GM18909 (cell line): Measurements from ENCODE around the gene NTN3.
"Not testable (repeated sequence)": the region's sequence is repeated elsewhere in the genome, so short reads cannot be mapped to it uniquely, and the experiment has no call there.

Experiments
- ATAC-seq: cut with Tn5 transposase; IDR thresholded peaks from one replicate; pipeline ENCODE4 v1.9.1; 2021; ENCODE audit warnings: mild to moderate bottlenecking; ENCODE audit not compliant: unreplicated experiment, poor library complexity

Gene NTN3

GRCh38 chr16:2471016-2471652 is at the start of gene NTN3:
Gene NTN3 (plus strand): TSS chr16:2471297. CDS start chr16:2471702, 405 bp downstream.
- no peak for ATAC-seq

GRCh38 chr16:2422123-2422867 is 48.8 kb upstream of the NTN3 start:
- no peak for ATAC-seq

- no peak for ATAC-seq
Observed at GRCh38 chr16:2424061-2425007, 46.8 kb upstream of the NTN3 start.

GRCh38 chr16:2425008-2425518 is 46.0 kb upstream of the NTN3 start:
- no peak for ATAC-seq

GRCh38 chr16:2425825-2426430 is 45.2 kb upstream of the NTN3 start:
- no peak for ATAC-seq

GRCh38 chr16:2426941-2427361 is 44.1 kb upstream of the NTN3 start:
- ATAC-seq: no peak

GRCh38 chr16:2427526-2427925 is 43.6 kb upstream of the NTN3 start:
- no peak for ATAC-seq

GRCh38 chr16:2428051-2428783 is 42.9 kb upstream of the NTN3 start:
- ATAC-seq: no peak

GRCh38 chr16:2428784-2429033 is 42.4 kb upstream of the NTN3 start:
- no peak for ATAC-seq

- ATAC-seq: peak; percentile 85
Observed at GRCh38 chr16:2429034-2429770, 41.9 kb upstream of the NTN3 start, which contains the start of gene CCNF. Gene CCNF (plus strand): TSS chr16:2429447. CDS start chr16:2429482, 35 bp downstream.

GRCh38 chr16:2429771-2430663 is 41.1 kb upstream of the NTN3 start:
- ATAC-seq: peak; percentile 16

- ATAC-seq: no peak
Observed at GRCh38 chr16:2432286-2432685, 38.8 kb upstream of the NTN3 start.

GRCh38 chr16:2432801-2433505 is 38.1 kb upstream of the NTN3 start:
- ATAC-seq: no peak

- ATAC-seq: not testable (repeated sequence)
Observed at GRCh38 chr16:2435236-2435635, 35.9 kb upstream of the NTN3 start.

- ATAC-seq: no peak
Observed at GRCh38 chr16:2436110-2436509, 35.0 kb upstream of the NTN3 start.

GRCh38 chr16:2437032-2437790 is 33.9 kb upstream of the NTN3 start:
- no peak for ATAC-seq

GRCh38 chr16:2438121-2438520 is 33.0 kb upstream of the NTN3 start:
- no peak for ATAC-seq
